GM19463 (cell line): ENCODE data around the gene ACTN4.
"Not testable (repeated sequence)": the region's sequence is repeated elsewhere in the genome, so short reads cannot be mapped to it uniquely, and the experiment has no call there.

Source experiments
- ATAC-seq: cut with Tn5 transposase; IDR thresholded peaks from one replicate; pipeline ENCODE4 v1.9.1; 2021; ENCODE audit warnings: mild to moderate bottlenecking, moderate library complexity; ENCODE audit not compliant: unreplicated experiment

ACTN4 gene

GRCh38 chr19:38647368-38647965 is at the start of gene ACTN4:
TSS of gene ACTN4 (plus strand) at chr19:38647649. CDS start at chr19:38647746, 97 bp downstream.
- peak; percentile 89 for ATAC-seq

- ATAC-seq: no peak
Measured at GRCh38 chr19:38599722-38600121, 47.7 kb upstream of the ACTN4 start.

- not testable (repeated sequence) for ATAC-seq
Measured at GRCh38 chr19:38602856-38603255, 44.6 kb upstream of the ACTN4 start.

GRCh38 chr19:38606131-38606530 is 41.3 kb upstream of the ACTN4 start:
- no peak for ATAC-seq

- no peak for ATAC-seq
Measured at GRCh38 chr19:38614289-38614688, 33.2 kb upstream of the ACTN4 start.

- ATAC-seq: no peak
Measured at GRCh38 chr19:38615007-38615581, 32.4 kb upstream of the ACTN4 start.

GRCh38 chr19:38616265-38616664 is 31.2 kb upstream of the ACTN4 start:
- no peak for ATAC-seq

GRCh38 chr19:38617283-38617763 is 30.1 kb upstream of the ACTN4 start:
- no peak for ATAC-seq

GRCh38 chr19:38617764-38618589 is 29.5 kb upstream of the ACTN4 start, which contains the start of gene MAP4K1:
TSS of gene MAP4K1 (minus strand) at chr19:38617953. CDS start at chr19:38617895, 58 bp downstream.
- ATAC-seq: peak; percentile 72

- ATAC-seq: peak; percentile 48
Measured at GRCh38 chr19:38618590-38619360, 28.7 kb upstream of the ACTN4 start, which contains the start of gene EIF3K. TSS of gene EIF3K (plus strand) at chr19:38619188. CDS start at chr19:38619269, 81 bp downstream.

GRCh38 chr19:38619361-38620174 is 27.9 kb upstream of the ACTN4 start:
- no peak for ATAC-seq

- no peak for ATAC-seq
Measured at GRCh38 chr19:38624822-38625221, 22.6 kb upstream of the ACTN4 start.

GRCh38 chr19:38626401-38626800 is 21.0 kb upstream of the ACTN4 start:
- no peak for ATAC-seq

- no peak for ATAC-seq
Measured at GRCh38 chr19:38629568-38629967, 17.9 kb upstream of the ACTN4 start.

GRCh38 chr19:38631301-38631700 is 16.1 kb upstream of the ACTN4 start:
- not testable (repeated sequence) for ATAC-seq

- not testable (repeated sequence) for ATAC-seq
Measured at GRCh38 chr19:38631811-38632475, 15.5 kb upstream of the ACTN4 start.

- no peak for ATAC-seq
Measured at GRCh38 chr19:38632476-38633213, 14.8 kb upstream of the ACTN4 start.

GRCh38 chr19:38634757-38635482 is 12.5 kb upstream of the ACTN4 start:
- ATAC-seq: no peak
